Measurements from ENCODE around the gene NOD1. TPM values are rescaled to one million over a fixed set of nuclear protein-coding genes. Genes with fewer than 3 reads are reported as not detected.

The NOD1 gene
- total RNA-seq, 4 donors from 2014 or later, result 15.6 to 50.4 (median 26.7) TPM

GRCh38 chr7:30523466-30523865 is 44.9 kb upstream of the NOD1 start:
- H3K36me3 ChIP-seq, result no peaks in the 10 kb centered on the region
- H3K27me3 ChIP-seq, result no peaks in the 10 kb centered on the region
- no peaks in the 10 kb centered on the region for H3K9me3 ChIP-seq
- no peak overlapping the region for H3K27ac ChIP-seq
- H3K4me3 ChIP-seq (replicated peaks in 1 of 3), result no peak overlapping the region
- intact Hi-C loops (cut with DNase I), result no loop called here
- no peak for DNase-seq
- peaks cover 8 to 12% of the 10 kb centered on the region in 2 donors for H3K4me1 ChIP-seq
- 93 to 96% methylated on average over 2 of the region's 2 CpGs for WGBS, 2 donors
- TF ChIP-seq POLR2A (IDR thresholded peaks at IDR 0.05) (no peak), CTCF (IDR thresholded peaks at IDR 0.05) (no peak)

GRCh38 chr7:30522159-30522558 is 43.6 kb upstream of the NOD1 start:
- Histone ChIP-seq H3K27me3 (no peaks in the 10 kb centered on the region), H3K4me1 (peaks cover 11 to 12% of the 10 kb centered on the region in 2 donors), H3K27ac (peak overlapping the region in 1 of 3 donors; percentile 4), H3K36me3 (no peaks in the 10 kb centered on the region), H3K9me3 (no peaks in the 10 kb centered on the region), H3K4me3 (replicated peaks in 1 of 3) (no peak overlapping the region)
- intact Hi-C loops (cut with DNase I), result no loop called here
- no peak for DNase-seq
- no peak for TF ChIP-seq POLR2A (IDR thresholded peaks at IDR 0.05)
- TF ChIP-seq CTCF (IDR thresholded peaks at IDR 0.05), result no peak
- 95 to 98% methylated on average over 3 of the region's 3 CpGs for WGBS, 2 donors

GRCh38 chr7:30521532-30521931 is 42.9 kb upstream of the NOD1 start:
- Histone ChIP-seq H3K27ac (peak overlapping the region in 2 of 3 donors; percentile 4 to 17), H3K4me3 (replicated peaks in 1 of 3) (no peak overlapping the region), H3K27me3 (no peaks in the 10 kb centered on the region), H3K4me1 (peaks cover 11 to 12% of the 10 kb centered on the region in 2 donors), H3K9me3 (no peaks in the 10 kb centered on the region), H3K36me3 (no peaks in the 10 kb centered on the region)
- TF ChIP-seq CTCF (IDR thresholded peaks at IDR 0.05) (no peak), POLR2A (IDR thresholded peaks at IDR 0.05) (no peak)
- peak; percentile 63 to 81 for DNase-seq
- intact Hi-C loops (cut with DNase I), result no loop called here
- WGBS, 2 donors, result 22 to 25% methylated on average over 1 of the region's 1 CpG

GRCh38 chr7:30519122-30519521 is 40.5 kb upstream of the NOD1 start:
- intact Hi-C loops (cut with DNase I), result no loop called here
- Histone ChIP-seq H3K9me3 (no peaks in the 10 kb centered on the region), H3K27me3 (no peaks in the 10 kb centered on the region), H3K27ac (no peak overlapping the region), H3K36me3 (no peaks in the 10 kb centered on the region), H3K4me1 (peaks cover 11 to 12% of the 10 kb centered on the region in 2 donors), H3K4me3 (replicated peaks in 1 of 3) (no peak overlapping the region)
- 75 to 81% methylated on average over 3 of the region's 3 CpGs for WGBS, 2 donors
- no peak for DNase-seq
- TF ChIP-seq POLR2A (IDR thresholded peaks at IDR 0.05) (no peak), CTCF (IDR thresholded peaks at IDR 0.05) (no peak)

- Histone ChIP-seq H3K9me3 (no peaks in the 10 kb centered on the region), H3K27ac (no peak overlapping the region), H3K4me1 (peaks cover under 1 to 7% of the 10 kb centered on the region in 2 donors), H3K36me3 (no peaks in the 10 kb centered on the region), H3K27me3 (no peaks in the 10 kb centered on the region), H3K4me3 (replicated peaks in 1 of 3) (no peak overlapping the region)
- no peak for DNase-seq
- WGBS, 2 donors, result 91 to 95% methylated on average over 2 of the region's 2 CpGs
- intact Hi-C loops (cut with DNase I), result no loop called here
- TF ChIP-seq CTCF (IDR thresholded peaks at IDR 0.05), result no peak
- TF ChIP-seq POLR2A (IDR thresholded peaks at IDR 0.05), result no peak
These were observed 37.2 kb upstream of the NOD1 start for GRCh38 chr7:30515761-30516160.
